GM12874 (cell line): ENCODE measurements around the gene ATXN1.

Source experiments
- TF ChIP-seq, protein P1 (sequence below): IDR thresholded peaks from 2 replicates; pipeline ENCODE4 v1.5.1; 2011; ENCODE audit warnings: low read depth, mild to moderate bottlenecking, control low read depth, low read length, moderate library complexity; ENCODE audit not compliant: insufficient read depth

ATXN1 gene

DNA sequence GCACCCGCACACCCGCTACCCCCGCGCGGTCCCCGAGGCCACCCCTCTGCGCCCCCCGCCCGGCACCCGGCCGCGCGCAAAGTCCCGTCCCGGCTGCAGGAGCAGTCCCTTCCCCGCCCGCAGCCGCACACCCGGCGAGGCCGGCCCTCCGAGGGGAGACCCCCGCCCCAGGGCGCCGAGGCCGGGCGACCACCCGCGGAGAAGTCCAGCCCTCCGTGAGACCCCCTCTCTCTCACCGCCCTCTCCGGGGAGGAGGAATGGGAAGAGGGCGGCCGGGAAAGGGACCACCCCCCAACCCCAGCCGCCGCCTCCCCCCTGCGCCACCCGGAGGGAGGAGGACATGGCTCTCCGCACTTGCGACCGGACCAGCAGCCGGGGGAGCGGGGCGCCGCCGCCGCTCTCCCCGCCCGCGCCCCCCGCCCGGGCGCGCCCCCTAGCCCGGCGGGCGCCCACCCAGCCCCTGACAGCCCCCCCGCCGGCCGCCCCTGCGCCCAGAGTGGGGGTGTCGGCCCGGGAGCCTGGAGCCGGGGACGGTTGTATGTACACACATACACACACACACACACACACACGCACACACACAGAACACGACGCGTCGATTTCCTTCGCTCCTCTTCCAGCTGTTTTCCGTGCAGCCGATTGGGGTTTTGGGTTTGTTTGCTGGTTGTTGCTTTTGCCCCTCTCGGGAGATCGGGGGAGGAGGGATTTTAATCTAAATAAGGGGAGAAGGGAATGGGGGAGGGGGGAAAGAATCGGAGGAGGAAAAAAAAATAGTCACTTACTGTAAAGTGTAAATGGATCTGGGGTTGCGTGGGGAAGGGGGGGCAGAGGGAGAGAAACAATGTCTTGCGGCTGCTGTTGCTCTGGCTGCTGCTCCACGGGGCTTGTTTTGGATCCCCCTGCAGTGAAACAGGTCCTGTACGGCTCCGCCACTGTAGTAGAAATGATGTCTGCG lies at the start of gene ATXN1:
TSS of gene ATXN1 (minus strand) at position 945 of the 955 bp plus-strand sequence.
- TF ChIP-seq, protein P1, sequence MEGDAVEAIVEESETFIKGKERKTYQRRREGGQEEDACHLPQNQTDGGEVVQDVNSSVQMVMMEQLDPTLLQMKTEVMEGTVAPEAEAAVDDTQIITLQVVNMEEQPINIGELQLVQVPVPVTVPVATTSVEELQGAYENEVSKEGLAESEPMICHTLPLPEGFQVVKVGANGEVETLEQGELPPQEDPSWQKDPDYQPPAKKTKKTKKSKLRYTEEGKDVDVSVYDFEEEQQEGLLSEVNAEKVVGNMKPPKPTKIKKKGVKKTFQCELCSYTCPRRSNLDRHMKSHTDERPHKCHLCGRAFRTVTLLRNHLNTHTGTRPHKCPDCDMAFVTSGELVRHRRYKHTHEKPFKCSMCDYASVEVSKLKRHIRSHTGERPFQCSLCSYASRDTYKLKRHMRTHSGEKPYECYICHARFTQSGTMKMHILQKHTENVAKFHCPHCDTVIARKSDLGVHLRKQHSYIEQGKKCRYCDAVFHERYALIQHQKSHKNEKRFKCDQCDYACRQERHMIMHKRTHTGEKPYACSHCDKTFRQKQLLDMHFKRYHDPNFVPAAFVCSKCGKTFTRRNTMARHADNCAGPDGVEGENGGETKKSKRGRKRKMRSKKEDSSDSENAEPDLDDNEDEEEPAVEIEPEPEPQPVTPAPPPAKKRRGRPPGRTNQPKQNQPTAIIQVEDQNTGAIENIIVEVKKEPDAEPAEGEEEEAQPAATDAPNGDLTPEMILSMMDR, result no peak

DNA sequence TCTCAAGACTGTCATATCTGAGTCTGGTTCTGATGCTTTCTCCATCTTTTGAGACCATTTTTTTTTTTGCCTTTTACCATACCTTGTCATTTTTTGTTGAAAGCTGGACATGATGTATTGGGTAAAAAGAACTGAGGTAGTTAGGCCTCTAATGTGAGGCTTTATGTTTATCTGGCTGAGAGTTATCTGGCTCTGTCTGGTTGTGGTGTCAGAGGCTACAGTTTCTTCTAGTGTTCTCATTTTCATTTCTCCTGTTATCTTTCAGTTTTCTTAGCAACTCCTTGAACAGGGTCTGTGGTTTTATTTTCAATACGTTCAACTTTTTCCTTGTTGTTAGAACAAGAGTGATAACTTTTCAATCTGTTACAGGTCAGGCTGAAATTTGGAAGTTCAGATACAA lies 49.2 kb upstream of the ATXN1 start:
- TF ChIP-seq, protein P1, result no peak

DNA sequence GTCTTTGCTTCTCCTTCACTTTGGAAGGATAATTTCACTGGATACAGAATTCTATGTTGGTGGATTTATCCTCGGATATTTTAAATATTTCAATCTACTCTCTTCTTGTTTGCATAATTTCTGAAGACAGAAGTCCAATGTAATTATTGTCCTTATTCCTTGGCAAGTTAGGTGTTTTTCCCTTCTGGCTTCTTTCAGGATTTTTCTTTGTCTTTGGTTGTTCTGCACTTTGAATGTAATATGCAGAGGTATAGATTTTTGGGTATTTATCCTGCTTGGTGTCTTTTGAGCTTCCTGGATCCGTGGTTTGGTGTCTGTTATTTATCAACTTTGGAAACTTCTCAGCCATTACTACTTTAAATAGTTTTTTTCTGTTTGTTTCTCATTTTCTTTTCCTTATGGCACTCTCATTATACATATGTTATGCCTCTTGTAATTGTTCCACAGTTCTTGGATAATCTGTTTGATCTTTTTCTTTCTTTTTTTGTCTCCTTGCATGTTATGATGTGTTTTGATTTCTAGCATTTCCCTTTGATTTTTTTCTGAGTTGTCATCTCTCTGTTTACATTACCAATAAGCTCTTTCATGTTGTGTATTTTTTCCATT lies 48.6 kb upstream of the ATXN1 start:
- TF ChIP-seq, protein P1, result no peak

DNA sequence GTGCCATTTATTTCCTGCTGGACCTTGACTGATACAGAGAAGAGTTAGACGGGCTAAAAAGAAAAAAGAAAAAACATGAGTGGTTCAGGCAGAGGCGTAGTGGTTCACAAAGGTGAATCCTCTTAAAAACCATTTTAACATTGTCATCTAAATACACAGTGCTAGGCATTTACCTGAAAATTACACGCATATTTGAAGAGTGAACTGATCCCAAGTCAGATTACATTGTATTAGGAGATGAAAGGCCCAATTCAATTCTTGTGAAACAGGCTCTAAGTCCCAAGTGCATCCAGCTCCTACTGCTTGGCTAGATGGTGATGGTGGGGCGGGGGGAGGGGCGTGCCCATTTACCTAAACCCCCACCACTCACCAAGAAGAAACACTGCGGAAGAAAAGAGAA lies 46.7 kb upstream of the ATXN1 start:
- TF ChIP-seq, protein P1, result no peak

DNA sequence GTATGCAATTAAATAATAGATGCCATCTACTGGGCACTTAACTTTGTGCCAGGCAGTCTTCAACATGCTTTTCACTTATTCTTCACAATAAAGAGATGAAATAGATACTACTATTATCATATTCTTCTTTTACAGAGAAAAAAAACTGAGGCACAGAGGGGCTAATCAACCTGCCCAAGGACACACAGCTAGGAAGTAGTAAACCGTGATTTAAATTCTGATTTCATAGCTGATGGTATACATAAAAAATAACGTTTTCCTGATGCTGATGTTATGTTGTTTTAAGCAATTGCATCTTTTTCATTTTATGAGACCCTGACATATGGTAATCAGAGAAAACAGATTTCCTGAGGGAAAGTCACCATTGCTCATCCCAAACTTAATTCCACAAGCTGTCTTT lies 45.1 kb upstream of the ATXN1 start:
- TF ChIP-seq, protein P1, result no peak

DNA sequence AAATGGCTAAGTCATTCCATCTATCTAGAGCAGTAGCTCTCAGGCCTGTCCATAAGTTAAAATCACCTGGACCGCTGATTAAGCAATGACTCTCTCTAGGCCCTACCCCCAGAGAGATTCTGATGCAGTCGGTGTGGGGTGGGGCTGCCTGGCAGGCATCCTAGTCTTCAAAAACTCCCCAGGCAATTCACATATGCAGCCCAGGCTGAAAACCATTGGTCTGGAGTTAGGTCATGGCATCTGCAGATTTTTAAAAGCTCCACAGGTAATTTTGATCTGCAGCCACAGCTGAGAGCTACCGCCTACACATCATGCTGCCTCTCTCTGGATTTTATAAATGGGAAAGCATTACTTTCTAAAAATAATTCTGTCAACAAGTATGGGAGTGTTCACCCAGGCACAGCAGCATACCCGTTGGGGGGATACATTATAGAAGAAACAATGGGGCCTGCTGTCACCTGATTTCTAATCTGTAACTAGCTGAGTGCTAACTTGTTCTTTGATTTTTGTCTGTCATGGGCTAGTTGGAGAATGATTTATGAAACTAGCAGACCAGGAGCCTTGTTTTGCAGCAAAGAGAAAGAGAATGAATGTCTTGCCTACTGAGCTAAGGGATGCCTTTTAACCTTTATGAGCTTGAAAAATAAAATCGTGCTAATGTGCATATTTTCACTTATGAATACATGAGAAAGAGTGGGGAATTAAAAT lies 44.1 kb upstream of the ATXN1 start:
- TF ChIP-seq, protein P1, result no peak

DNA sequence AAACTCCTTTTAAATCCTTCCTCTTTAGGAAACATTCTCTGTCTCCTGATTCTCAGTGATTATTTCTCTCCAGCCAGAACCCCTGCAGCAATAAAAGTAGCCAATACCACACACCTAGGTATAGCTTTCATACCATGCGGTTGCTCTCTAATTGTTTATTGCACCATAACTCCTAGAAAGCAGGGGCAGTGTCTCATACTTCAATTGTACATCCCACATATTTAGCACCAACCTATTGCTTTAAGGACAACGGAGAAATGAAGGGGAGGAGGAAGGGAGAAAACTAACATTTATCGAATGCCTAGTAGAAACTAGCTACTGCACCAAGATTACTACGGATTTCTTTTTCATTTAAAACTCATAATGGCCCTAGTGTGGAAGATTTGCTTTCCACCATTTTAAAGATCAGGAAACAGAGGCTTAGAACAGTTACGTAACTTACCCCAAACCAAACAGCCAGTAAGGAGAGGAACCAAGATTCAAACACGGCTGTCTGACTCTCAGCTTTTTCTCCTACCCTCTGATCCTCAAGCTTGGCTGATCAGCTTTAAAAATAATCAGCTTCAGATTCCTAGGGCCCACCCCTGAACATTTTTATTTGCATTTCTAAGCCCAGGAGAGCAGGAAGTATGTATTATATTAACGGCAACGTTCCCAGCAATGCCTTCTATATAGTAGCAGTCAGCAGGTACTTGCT lies 43.4 kb upstream of the ATXN1 start:
- TF ChIP-seq, protein P1, result no peak
